H7 (cell line): ENCODE measurements around the gene CDC45. TPM values are rescaled to one million over a fixed set of nuclear protein-coding genes. Genes with fewer than 3 reads are reported as not detected.

Experiments used
- DNase-seq: peaks from one replicate; pipeline ENCODE4 v3.0.0; 2012
- H3K27me3 ChIP-seq: 2 replicates; pipeline ENCODE4 v1.6.0; 2011; ENCODE audit warnings: mild to moderate bottlenecking, low read length; ENCODE audit not compliant: control insufficient read depth, insufficient read depth
- H3K36me3 ChIP-seq: replicated peaks from 2 replicates; pipeline ENCODE4 v1.5.1; 2011; ENCODE audit warnings: low read length; ENCODE audit not compliant: control insufficient read depth, insufficient read depth
- H3K4me3 ChIP-seq: 2 replicates; pipeline ENCODE4 v1.5.1; 2011; ENCODE audit warnings: low read depth, mild to moderate bottlenecking, control low read depth, low read length, moderate library complexity; ENCODE audit not compliant: insufficient read depth
- total RNA-seq: library from RNA; depleted of rRNA; stranded (reverse); fragments of >200 nt; shearing (Covaris generic); gene quantifications from 2 replicates; pipeline ENCODE4 v1.2.3, GENCODE V29; 2014

The CDC45 gene
- total RNA-seq, 1 experiment from 2014 or later: 35.8 TPM

DNA sequence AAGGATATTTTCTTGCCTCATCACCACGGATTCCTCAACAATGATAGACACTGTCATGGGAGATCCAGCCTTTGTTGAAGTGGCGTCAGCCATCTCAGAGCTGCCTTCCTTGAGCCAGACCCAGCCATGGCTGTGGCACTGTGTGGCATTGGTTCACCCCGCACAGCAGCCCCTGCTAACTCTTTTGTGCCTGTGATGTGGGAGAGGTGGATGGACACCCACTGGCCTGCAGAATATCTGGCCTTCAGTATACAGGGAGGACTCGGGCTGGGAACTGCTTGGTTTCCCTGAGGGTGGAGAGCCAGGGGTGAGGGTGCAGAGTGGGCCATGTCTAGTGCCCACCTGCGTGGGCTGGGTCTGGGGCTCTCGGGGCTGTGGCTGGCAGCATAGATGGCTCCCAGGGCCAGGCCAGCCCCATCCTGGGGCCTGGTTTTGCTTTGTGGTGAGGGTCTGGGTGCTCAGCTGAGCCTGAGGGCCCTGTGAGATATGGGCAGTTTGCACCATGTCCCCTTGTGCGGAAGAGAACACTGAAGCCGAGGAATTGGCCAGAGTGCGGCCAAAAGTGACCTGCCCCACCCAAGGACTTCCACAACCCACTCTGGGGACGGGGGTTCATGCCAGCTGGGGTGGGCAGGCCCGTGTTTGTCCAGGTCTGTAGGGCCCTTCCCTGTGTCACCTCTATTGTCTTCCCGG lies 38.3 kb downstream of the CDC45 start:
- no peak for DNase-seq
- Histone ChIP-seq H3K36me3 (peaks cover 10% of the 10 kb centered on the region), H3K27me3 (peaks cover 12% of the 10 kb centered on the region), H3K4me3 (no peak overlapping the region)

DNA sequence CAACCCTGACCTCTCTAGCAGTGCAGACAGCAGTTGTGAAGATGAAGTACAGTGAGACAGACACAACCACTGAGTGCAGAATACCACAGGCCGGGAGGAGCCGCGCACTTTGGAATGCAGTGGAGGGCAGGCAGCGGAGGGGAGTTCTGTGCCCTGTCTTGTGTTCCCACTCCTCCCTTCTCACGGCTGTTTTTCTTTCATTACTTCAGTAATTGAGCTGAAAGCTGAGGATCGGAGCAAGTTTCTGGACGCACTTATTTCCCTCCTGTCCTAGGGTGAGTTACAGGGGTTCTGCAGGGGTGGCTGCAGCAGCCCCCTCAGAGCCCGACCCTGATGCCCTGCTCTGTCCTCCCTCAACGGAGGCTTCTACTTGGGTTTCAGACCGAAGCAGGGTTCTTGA lies 38.9 kb downstream of the CDC45 start:
- Histone ChIP-seq H3K27me3 (peaks cover 18% of the 10 kb centered on the region), H3K4me3 (no peak overlapping the region), H3K36me3 (peaks cover 10% of the 10 kb centered on the region)
- DNase-seq: no peak

- Histone ChIP-seq H3K4me3 (no peak overlapping the region), H3K27me3 (peaks cover 24% of the 10 kb centered on the region), H3K36me3 (peaks cover 10% of the 10 kb centered on the region)
- no peak for DNase-seq
These were observed 39.6 kb downstream of the CDC45 start for GRCh38 chr22:19519041-19519926.

- DNase-seq: no peak
- no peak overlapping the region for H3K4me3 ChIP-seq
- peaks cover 31% of the 10 kb centered on the region for H3K27me3 ChIP-seq
- H3K36me3 ChIP-seq: peaks cover 6% of the 10 kb centered on the region
These were observed 40.3 kb downstream of the CDC45 start for GRCh38 chr22:19520007-19520406.

DNA sequence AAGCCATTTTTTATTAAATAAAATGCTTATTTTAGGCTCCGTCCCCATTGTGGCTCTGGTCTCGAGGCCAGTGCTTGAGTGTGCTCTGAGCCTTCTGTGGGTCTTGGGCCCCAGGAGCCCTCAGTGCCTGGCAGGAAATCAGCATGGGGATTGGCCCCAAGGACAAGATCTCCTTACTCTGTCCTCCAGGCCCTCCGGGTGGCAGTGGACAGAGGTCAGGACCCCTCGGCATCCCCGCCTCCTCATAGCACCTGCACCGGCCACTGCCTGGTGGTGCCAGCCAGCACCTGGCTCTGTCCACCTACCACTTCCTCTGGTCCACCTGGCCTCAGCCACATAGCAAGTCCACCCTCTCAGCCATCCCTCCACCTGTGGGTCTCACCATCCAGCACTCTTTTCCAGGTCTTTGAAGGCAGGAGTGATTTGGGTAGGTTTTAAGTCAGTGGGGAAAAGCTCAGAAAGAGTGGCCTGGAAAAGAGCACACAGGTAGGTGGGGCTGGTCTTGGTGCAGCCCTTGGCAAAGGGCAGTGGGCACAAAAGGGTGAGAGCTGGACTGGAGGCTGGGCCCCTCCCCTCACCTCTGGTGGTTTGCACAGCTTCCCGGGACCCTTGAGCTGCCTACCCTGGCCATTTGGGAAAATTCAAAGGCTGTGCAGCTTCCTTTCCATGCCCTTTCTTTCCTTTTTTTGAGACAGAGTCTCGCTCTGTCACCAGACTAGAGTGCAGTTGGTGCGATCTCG lies 41.0 kb downstream of the CDC45 start:
- no peaks in the 10 kb centered on the region; the same call in none of the 2 replicates for H3K36me3 ChIP-seq
- no peak for DNase-seq
- H3K27me3 ChIP-seq: peaks cover 34% of the 10 kb centered on the region
- H3K4me3 ChIP-seq: no peak overlapping the region

GRCh38 chr22:19522190-19522880 lies 42.6 kb downstream of the CDC45 start:
- no peak overlapping the region for H3K4me3 ChIP-seq
- DNase-seq: peak; percentile 73
- peaks cover 35% of the 10 kb centered on the region for H3K27me3 ChIP-seq

GRCh38 chr22:19522881-19523239 lies 43.1 kb downstream of the CDC45 start:
- Histone ChIP-seq H3K27me3 (peaks cover 35% of the 10 kb centered on the region), H3K4me3 (peak overlapping the region; percentile 53; the same call in 1 of the 2 replicates), H3K36me3 (no peaks in the 10 kb centered on the region; the same call in 1 of the 2 replicates)
- DNase-seq: no peak

More at GRCh38 chr22:19522190-19522880, 42.6 kb downstream of the CDC45 start:
- H3K36me3 ChIP-seq: no peaks in the 10 kb centered on the region; the same call in 1 of the 2 replicates

GRCh38 chr22:19523240-19524169 lies 43.8 kb downstream of the CDC45 start:
- peaks cover 35% of the 10 kb centered on the region for H3K27me3 ChIP-seq
- no peaks in the 10 kb centered on the region; the same call in 1 of the 2 replicates for H3K36me3 ChIP-seq
- DNase-seq: peak; percentile 89
- H3K4me3 ChIP-seq: peak overlapping the region; percentile 53

GRCh38 chr22:19524170-19525115 lies 44.7 kb downstream of the CDC45 start, which contains the start of gene CLDN5:
TSS of gene CLDN5 (minus strand) at chr22:19524410. CDS start at chr22:19524255, 155 bp downstream.
- DNase-seq: peak; percentile 97
- H3K4me3 ChIP-seq: peak within 1 kb of the TSS; percentile 53
- H3K27me3 ChIP-seq: peaks cover 35% of the 10 kb centered on the region
- no peaks in the 10 kb centered on the region; the same call in 1 of the 2 replicates for H3K36me3 ChIP-seq

- H3K36me3 ChIP-seq: no peaks in the 10 kb centered on the region; the same call in 1 of the 2 replicates
- DNase-seq: no peak
- H3K4me3 ChIP-seq: no peak overlapping the region
- peaks cover 35% of the 10 kb centered on the region for H3K27me3 ChIP-seq
These were observed 45.5 kb downstream of the CDC45 start for GRCh38 chr22:19525116-19525660.

- no peak for DNase-seq
- Histone ChIP-seq H3K36me3 (no peaks in the 10 kb centered on the region; the same call in 1 of the 2 replicates), H3K27me3 (peaks cover 35% of the 10 kb centered on the region), H3K4me3 (no peak overlapping the region)
These were observed 45.9 kb downstream of the CDC45 start for GRCh38 chr22:19525666-19526065.

GRCh38 chr22:19526076-19526701 lies 46.5 kb downstream of the CDC45 start:
- no peak for DNase-seq
- Histone ChIP-seq H3K36me3 (no peaks in the 10 kb centered on the region; the same call in 1 of the 2 replicates), H3K27me3 (peaks cover 35% of the 10 kb centered on the region)

More at GRCh38 chr22:19526076-19526701, 46.5 kb downstream of the CDC45 start:
- no peak overlapping the region for H3K4me3 ChIP-seq
